ENCODE measurements around the gene FOLR1.
A peak's percentile ranks its signal among the peaks of the same experiment; 100 is the strongest.

Gene FOLR1

GRCh38 chr11:72236774-72237111, 44.8 kb downstream of the FOLR1 start:
- no peak for DNase-seq

GRCh38 chr11:72237112-72237931, 45.4 kb downstream of the FOLR1 start:
- DNase-seq, result no peak

DNA sequence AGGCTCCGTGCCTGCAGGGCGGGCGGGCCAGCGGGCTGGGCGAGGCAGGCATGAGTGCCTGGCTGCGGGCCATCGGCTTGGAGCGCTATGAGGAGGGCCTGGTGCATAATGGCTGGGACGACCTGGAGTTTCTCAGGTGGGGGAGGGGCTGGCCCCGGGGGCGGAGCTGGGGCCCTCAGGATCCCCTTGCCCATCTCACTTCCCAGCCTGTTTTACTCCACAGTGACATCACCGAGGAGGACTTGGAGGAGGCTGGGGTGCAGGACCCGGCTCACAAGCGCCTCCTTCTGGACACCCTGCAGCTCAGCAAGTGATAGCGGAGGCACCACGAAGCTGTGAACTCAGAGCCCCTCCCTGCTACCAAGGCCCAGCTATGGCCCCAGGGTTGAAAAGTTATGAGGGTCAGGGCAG, 46.1 kb downstream of the FOLR1 start:
- DNase-seq, result peak; percentile 50

GRCh38 chr11:72238492-72239312, 46.8 kb downstream of the FOLR1 start:
- no peak for DNase-seq

DNA sequence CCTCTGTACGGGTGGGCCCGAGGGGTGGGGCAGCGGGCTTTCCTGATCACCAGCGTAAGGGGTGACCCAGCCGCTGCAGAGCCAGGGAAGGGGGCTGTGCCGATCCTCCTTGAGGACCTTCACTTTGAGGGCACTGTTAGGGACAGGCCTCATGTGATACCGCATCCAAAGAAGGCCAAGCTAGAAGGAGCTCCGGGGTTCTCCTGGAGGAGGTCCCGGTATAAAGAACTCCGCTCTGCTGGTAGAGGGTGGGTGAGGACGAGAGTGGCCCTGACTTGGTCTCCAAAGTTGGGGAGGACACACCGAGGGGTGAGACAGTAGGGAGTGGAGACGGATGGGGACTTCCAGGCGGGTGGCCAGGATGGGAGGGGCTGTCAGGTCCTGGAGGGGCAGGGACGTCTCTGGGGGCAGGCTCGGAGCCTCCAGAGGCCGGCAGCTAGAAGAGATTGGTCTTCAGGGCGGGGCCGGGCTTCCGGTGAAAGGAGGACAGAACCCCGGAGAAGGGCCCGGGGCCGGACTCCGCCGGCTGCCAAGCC, 47.4 kb downstream of the FOLR1 start:
- DNase-seq, result no peak

- DNase-seq, result no peak
Measured at GRCh38 chr11:72239849-72240460, 48.0 kb downstream of the FOLR1 start.

GRCh38 chr11:72240461-72241290, 48.7 kb downstream of the FOLR1 start:
- DNase-seq, result no peak

GRCh38 chr11:72241291-72241781, 49.4 kb downstream of the FOLR1 start:
- DNase-seq, result no peak

GRCh38 chr11:72242141-72242540, 50.2 kb downstream of the FOLR1 start:
- DNase-seq, result no peak

- no peak for DNase-seq
Measured at GRCh38 chr11:72243173-72244059, 51.5 kb downstream of the FOLR1 start.

- DNase-seq, result no peak
Measured at GRCh38 chr11:72244060-72244360, 52.1 kb downstream of the FOLR1 start, which contains the start of gene PHOX2A. TSS of gene PHOX2A (minus strand) at chr11:72244176. CDS start at chr11:72244004, 172 bp downstream.

GRCh38 chr11:72244361-72245262, 52.7 kb downstream of the FOLR1 start:
- DNase-seq, result no peak

DNA sequence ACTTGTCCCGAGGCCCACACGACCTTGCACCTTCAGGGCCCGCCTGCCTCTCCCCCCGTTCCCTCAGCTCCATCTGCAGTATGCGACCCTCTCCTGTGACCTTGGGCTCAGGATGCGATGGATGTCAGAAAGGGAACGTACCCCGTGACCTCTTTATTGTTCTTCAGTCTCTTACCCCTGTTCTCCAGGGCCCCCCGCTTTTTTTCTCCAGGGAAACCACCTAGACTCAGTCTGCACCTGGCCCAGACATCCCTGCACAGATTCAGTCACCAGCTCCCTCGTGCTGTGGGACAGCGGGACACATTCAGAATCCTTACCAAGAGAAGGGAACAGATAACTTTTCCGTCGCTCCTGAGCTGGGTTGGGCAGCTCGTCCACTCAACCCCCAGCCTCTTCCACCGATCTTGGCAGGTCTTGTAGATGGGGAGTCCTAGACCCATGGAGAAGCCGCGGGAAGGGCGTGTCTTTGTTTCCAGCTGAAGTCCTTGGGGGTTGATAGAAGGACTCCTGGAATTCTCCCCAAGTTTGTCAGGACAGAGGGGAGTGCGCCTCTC, 53.4 kb downstream of the FOLR1 start:
- no peak for DNase-seq
